ENCODE data around the gene CFAP97D1.

The CFAP97D1 gene

DNA sequence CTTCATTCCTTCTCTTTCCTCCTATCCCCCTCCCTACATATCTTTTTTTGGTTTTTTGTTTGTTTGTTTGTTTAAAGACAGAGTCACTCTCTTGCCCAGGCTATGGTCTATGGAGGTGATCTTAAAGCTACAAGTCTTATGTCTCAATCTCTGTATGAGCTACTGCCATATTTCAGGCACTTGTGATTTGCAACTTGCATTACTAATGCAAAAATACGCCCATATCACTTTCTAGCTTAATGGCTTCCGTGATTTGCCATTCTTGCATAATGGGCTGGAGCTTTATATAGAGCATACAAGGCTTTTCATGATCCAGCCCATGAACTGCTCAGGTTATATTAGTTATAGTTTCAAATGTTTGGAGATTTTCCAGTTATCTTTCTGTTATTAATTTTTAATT is 7.5 kb downstream of the CFAP97D1 start:
- H3K4me3 ChIP-seq (IDR thresholded peaks at IDR 0.05; ENCODE audit: insufficient read depth, low read depth, low read length): no peak overlapping the region
- H3K4me1 ChIP-seq (ENCODE audit: low read depth, poor library complexity, severe bottlenecking): no peaks in the 10 kb centered on the region
- H3K79me2 ChIP-seq (ENCODE audit: insufficient read depth, low read depth): no peaks in the 10 kb centered on the region
- TF ChIP-seq, protein P1, sequence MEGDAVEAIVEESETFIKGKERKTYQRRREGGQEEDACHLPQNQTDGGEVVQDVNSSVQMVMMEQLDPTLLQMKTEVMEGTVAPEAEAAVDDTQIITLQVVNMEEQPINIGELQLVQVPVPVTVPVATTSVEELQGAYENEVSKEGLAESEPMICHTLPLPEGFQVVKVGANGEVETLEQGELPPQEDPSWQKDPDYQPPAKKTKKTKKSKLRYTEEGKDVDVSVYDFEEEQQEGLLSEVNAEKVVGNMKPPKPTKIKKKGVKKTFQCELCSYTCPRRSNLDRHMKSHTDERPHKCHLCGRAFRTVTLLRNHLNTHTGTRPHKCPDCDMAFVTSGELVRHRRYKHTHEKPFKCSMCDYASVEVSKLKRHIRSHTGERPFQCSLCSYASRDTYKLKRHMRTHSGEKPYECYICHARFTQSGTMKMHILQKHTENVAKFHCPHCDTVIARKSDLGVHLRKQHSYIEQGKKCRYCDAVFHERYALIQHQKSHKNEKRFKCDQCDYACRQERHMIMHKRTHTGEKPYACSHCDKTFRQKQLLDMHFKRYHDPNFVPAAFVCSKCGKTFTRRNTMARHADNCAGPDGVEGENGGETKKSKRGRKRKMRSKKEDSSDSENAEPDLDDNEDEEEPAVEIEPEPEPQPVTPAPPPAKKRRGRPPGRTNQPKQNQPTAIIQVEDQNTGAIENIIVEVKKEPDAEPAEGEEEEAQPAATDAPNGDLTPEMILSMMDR (conservative IDR thresholded peaks at IDR 0.05; ENCODE audit: low read depth, low read length): no peak
- H3K27ac ChIP-seq: no peak overlapping the region
- H2AFZ ChIP-seq (ENCODE audit: low read depth): no peak overlapping the region
- no peaks in the 10 kb centered on the region for H4K20me1 ChIP-seq (ENCODE audit: insufficient read depth)
- H3K27me3 ChIP-seq (ENCODE audit: insufficient read depth, low read depth): 0 out of 2 replicates have a peak, but pooled peaks cover 8% of the 10 kb centered on the region
- H3K36me3 ChIP-seq (ENCODE audit: insufficient read depth): no peaks in the 10 kb centered on the region
- H3K4me2 ChIP-seq: no peak overlapping the region
- no peak overlapping the region for H3K9ac ChIP-seq

DNA sequence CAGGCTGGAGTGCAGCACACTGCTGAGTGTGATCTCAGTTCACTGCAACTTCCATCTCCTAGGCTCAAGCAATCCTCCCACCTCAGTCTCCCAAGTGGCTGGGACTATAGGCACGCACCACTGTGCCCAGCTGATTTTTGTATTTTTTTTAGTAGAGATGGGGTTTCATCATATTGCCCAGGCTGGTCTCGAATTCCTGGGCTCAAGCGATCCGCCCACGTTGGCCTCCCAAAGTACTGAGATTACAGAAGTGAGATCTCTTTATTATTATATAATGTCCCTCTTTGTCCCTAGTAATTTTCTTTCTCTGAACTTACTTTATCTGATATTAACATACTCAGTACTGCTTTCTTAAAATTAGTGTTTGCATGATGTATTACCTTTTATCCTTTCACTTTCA is 8.3 kb downstream of the CFAP97D1 start:
- no peaks in the 10 kb centered on the region for H4K20me1 ChIP-seq (ENCODE audit: insufficient read depth)
- TF ChIP-seq, protein P1 (conservative IDR thresholded peaks at IDR 0.05; ENCODE audit: low read depth, low read length): no peak
- no peak overlapping the region for H3K4me3 ChIP-seq (IDR thresholded peaks at IDR 0.05; ENCODE audit: insufficient read depth, low read depth, low read length)
- H3K4me1 ChIP-seq (ENCODE audit: low read depth, poor library complexity, severe bottlenecking): no peaks in the 10 kb centered on the region
- H3K27me3 ChIP-seq (ENCODE audit: insufficient read depth, low read depth): 0 out of 2 replicates have a peak, but pooled peaks cover 8% of the 10 kb centered on the region
- no peak overlapping the region for H2AFZ ChIP-seq (ENCODE audit: low read depth)
- no peaks in the 10 kb centered on the region for H3K79me2 ChIP-seq (ENCODE audit: insufficient read depth, low read depth)
- H3K4me2 ChIP-seq: no peak overlapping the region
- H3K36me3 ChIP-seq (ENCODE audit: insufficient read depth): no peaks in the 10 kb centered on the region
- H3K9ac ChIP-seq: no peak overlapping the region
- no peak overlapping the region for H3K27ac ChIP-seq

DNA sequence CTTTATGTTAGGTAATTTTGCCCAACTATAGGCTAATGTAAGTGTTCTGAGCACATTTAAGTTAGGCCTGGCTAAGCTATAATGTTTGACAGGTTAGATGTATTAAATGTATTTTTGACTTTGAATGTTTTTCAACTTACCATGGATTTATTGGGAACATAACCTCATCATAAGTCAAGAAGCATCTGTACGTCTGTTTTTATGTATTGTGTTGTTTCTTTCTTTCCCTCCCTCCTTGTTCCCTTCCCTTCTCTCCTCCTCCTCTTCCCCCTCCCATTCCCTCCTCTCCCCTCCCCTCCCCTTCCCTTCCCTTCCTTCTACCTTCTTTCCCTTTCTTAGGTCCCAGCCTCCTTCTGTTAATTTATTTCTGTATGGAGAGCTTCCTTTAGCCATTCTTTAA is 9.2 kb downstream of the CFAP97D1 start:
- Histone ChIP-seq H3K4me2 (no peak overlapping the region), H3K9ac (no peak overlapping the region), H2AFZ (ENCODE audit: low read depth) (no peak overlapping the region), H3K27me3 (ENCODE audit: insufficient read depth, low read depth) (0 out of 2 replicates have a peak, but pooled peaks cover under 1% of the 10 kb centered on the region), H3K27ac (no peak overlapping the region), H3K79me2 (ENCODE audit: insufficient read depth, low read depth) (no peaks in the 10 kb centered on the region), H3K4me3 (IDR thresholded peaks at IDR 0.05; ENCODE audit: insufficient read depth, low read depth, low read length) (no peak overlapping the region), H4K20me1 (ENCODE audit: insufficient read depth) (no peaks in the 10 kb centered on the region), H3K4me1 (ENCODE audit: low read depth, poor library complexity, severe bottlenecking) (no peaks in the 10 kb centered on the region), H3K36me3 (ENCODE audit: insufficient read depth) (no peaks in the 10 kb centered on the region)
- TF ChIP-seq, protein P1 (conservative IDR thresholded peaks at IDR 0.05; ENCODE audit: low read depth, low read length): no peak

DNA sequence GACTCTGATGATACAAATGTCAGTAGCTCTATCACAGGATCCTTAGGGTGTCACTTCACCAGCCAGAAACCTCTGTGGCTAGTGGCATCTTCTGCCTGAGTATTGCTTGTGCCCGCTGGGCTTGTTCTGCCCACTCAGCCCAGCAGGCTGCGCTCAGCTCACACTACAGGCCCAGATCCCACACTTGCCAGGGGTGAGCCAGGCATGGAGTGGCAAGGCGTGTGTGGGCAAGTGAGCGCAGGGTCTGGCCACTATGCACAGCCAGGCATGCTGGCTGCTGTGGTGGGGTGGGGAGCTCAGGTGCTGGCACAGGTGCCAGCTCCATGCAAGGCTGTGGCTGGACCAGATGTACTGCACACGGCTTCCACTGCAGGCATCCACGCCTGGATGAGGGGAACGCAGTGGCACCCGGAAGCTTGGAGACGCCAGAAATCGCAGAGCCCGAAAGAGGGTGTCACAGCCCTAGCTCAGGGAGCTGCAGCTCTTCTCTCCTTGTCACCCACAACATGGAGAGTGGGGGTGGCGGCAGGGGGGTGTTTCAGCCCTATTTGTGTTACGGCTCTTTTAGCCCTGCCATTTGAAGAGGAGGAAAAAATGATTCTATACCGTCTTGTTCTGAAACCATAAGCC is 10.2 kb downstream of the CFAP97D1 start:
- Histone ChIP-seq H3K4me2 (no peak overlapping the region), H4K20me1 (ENCODE audit: insufficient read depth) (no peaks in the 10 kb centered on the region), H3K79me2 (ENCODE audit: insufficient read depth, low read depth) (no peaks in the 10 kb centered on the region), H3K4me3 (IDR thresholded peaks at IDR 0.05; ENCODE audit: insufficient read depth, low read depth, low read length) (no peak overlapping the region), H3K9ac (no peak overlapping the region), H3K27me3 (ENCODE audit: insufficient read depth, low read depth) (no peaks in the 10 kb centered on the region), H3K4me1 (ENCODE audit: low read depth, poor library complexity, severe bottlenecking) (no peaks in the 10 kb centered on the region), H3K36me3 (ENCODE audit: insufficient read depth) (no peaks in the 10 kb centered on the region), H3K27ac (no peak overlapping the region), H2AFZ (ENCODE audit: low read depth) (no peak overlapping the region)
- TF ChIP-seq, protein P1 (conservative IDR thresholded peaks at IDR 0.05; ENCODE audit: low read depth, low read length): no peak
